Right atrium auricular region (tissue), 2 donors: ENCODE results near the gene FHIT. TPM values are rescaled to one million over a fixed set of nuclear protein-coding genes. Genes with fewer than 3 reads are reported as not detected.
"Not testable (repeated sequence)": the region's sequence is repeated elsewhere in the genome, so short reads cannot be mapped to it uniquely, and the experiment has no call there.

Experiments
- DNase-seq: peaks from one replicate; pipeline ENCODE4 v3.0.0-alpha.2; 2019; ENCODE audit warnings: low spot score
- H3K27ac ChIP-seq, 2 donors: fragments of 200-600 bp; sonication (generic); 1 replicate in 1 of 2; 2 replicates in 1 of 2; pipeline ENCODE4 v1.5.1; 2016 to 2019
- H3K27me3 ChIP-seq, 2 donors: fragments of 200-600 bp; sonication (generic); one replicate each; pipeline versions ENCODE4 v1.5.1 to v1.6.0; 2017 to 2019
- H3K36me3 ChIP-seq: fragments of 200-600 bp; sonication (generic); one replicate; pipeline ENCODE4 v1.5.1; 2016
- H3K4me1 ChIP-seq, 2 donors: fragments of 200-600 bp; sonication (generic); one replicate each; pipeline versions ENCODE4 v1.5.1 to v1.6.0; 2017 to 2019
- H3K4me3 ChIP-seq, 2 donors: fragments of 200-600 bp; sonication (generic); 1 replicate in 1 of 2; 2 replicates in 1 of 2; pipeline ENCODE4 v1.5.1; 2017 to 2019; ENCODE audit warnings: mild to moderate bottlenecking in 1 of 2, moderate library complexity in 1 of 2
- H3K9me3 ChIP-seq, 2 donors: fragments of 200-600 bp; sonication (generic); one replicate each; pipeline ENCODE4 v1.5.1; 2019
- total RNA-seq, 2 donors: library from RNA; depleted of rRNA; stranded (reverse); fragments of >200 nt; gene quantifications; one replicate each; pipeline ENCODE4 v1.1.0, GENCODE V29; 2016
- TF ChIP-seq, protein P1 (sequence below), 2 donors: fragments of 200-600 bp; sonication (generic); IDR thresholded peaks; one replicate each; pipeline ENCODE4 v1.5.1; 2019; ENCODE audit warnings: antibody characterized with exemption in 2 of 2

Gene FHIT
- total RNA-seq, 2 donors from 2014 or later, result 10.4 to 11.0 TPM

GRCh38 chr3:60551455-60552209 is 699.6 kb downstream of the FHIT start:
- Histone ChIP-seq H3K27ac (no peak overlapping the region), H3K36me3 (no peaks in the 10 kb centered on the region), H3K27me3 (no peaks in the 10 kb centered on the region), H3K4me1 (no peaks in the 10 kb centered on the region), H3K4me3 (no peak overlapping the region), H3K9me3 (no peaks in the 10 kb centered on the region)
- DNase-seq, result no peak
- TF ChIP-seq, protein P1, sequence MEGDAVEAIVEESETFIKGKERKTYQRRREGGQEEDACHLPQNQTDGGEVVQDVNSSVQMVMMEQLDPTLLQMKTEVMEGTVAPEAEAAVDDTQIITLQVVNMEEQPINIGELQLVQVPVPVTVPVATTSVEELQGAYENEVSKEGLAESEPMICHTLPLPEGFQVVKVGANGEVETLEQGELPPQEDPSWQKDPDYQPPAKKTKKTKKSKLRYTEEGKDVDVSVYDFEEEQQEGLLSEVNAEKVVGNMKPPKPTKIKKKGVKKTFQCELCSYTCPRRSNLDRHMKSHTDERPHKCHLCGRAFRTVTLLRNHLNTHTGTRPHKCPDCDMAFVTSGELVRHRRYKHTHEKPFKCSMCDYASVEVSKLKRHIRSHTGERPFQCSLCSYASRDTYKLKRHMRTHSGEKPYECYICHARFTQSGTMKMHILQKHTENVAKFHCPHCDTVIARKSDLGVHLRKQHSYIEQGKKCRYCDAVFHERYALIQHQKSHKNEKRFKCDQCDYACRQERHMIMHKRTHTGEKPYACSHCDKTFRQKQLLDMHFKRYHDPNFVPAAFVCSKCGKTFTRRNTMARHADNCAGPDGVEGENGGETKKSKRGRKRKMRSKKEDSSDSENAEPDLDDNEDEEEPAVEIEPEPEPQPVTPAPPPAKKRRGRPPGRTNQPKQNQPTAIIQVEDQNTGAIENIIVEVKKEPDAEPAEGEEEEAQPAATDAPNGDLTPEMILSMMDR (IDR thresholded peaks at IDR 0.05), result no peak

DNA sequence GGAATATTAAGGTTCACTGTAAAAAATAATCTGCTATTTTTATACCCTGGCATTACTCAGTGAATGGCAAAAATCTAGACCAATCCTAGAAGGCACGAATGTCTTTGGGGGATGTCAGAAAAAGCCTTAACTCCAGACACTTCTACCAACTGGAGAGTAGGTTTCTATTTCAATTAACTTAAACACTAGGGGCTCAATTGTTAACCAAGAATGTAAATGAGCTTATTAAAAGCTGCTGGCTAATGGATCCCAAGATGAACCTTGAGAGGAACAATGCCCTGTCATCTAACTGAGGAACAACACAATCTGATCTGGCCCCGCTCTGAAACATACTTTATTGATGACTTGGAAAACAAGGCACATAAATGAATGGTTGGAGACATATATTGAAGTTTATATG is 701.4 kb downstream of the FHIT start:
- DNase-seq, result no peak
- Histone ChIP-seq H3K27me3 (no peaks in the 10 kb centered on the region), H3K27ac (no peak overlapping the region), H3K9me3 (no peaks in the 10 kb centered on the region), H3K4me3 (no peak overlapping the region), H3K4me1 (no peaks in the 10 kb centered on the region), H3K36me3 (no peaks in the 10 kb centered on the region)
- TF ChIP-seq, protein P1 (IDR thresholded peaks at IDR 0.05), result no peak

- no peaks in the 10 kb centered on the region for H3K27me3 ChIP-seq
Measured at GRCh38 chr3:60542995-60543394, 708.3 kb downstream of the FHIT start.

DNA sequence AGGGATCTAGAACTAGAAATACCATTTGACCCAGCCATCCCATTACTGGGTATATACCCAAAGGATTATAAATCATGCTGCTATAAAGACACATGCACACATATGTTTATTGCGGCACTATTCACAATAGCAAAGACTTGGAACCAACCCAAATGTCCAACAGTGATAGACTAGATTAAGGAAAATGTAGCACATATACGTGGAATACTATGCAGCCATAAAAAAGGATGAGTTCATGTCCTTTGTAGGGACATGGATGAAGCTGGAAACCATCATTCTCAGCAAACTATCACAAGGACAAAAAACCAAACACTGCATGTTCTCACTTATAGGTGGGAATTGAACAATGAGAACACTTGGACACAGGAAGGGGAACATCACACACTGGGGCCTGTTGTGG is 711.9 kb downstream of the FHIT start:
- not testable (repeated sequence) for H3K4me1 ChIP-seq, H3K27ac ChIP-seq, H3K9me3 ChIP-seq, H3K36me3 ChIP-seq, H3K27me3 ChIP-seq, H3K4me3 ChIP-seq, DNase-seq

More at GRCh38 chr3:60542995-60543394, 708.3 kb downstream of the FHIT start:
- TF ChIP-seq, protein P1 (IDR thresholded peaks at IDR 0.05), result no peak
- Histone ChIP-seq H3K4me3 (no peak overlapping the region), H3K4me1 (no peaks in the 10 kb centered on the region), H3K27ac (no peak overlapping the region), H3K36me3 (no peaks in the 10 kb centered on the region), H3K9me3 (no peaks in the 10 kb centered on the region)
- no peak for DNase-seq

DNA sequence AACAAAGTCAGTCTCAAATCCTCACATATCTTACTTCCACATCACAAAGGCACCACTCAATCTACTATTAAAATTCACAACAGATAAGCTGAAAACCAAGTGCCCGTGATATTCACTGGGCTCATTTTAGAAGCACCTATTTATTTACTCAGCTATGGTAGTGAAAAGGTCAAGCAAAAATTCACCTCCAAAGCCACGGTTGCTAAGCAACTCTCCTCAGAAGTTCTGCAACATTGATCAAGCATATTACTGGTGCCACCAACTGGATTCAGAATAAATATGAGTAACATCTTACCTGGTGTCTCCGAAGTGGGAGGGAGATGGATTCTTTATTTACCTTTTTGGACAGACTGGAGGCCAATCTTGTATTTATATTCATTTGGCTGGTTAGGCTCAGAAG is 714.8 kb downstream of the FHIT start:
- no peaks in the 10 kb centered on the region for H3K9me3 ChIP-seq
- no peak overlapping the region for H3K4me3 ChIP-seq
- H3K4me1 ChIP-seq, result no peaks in the 10 kb centered on the region

DNA sequence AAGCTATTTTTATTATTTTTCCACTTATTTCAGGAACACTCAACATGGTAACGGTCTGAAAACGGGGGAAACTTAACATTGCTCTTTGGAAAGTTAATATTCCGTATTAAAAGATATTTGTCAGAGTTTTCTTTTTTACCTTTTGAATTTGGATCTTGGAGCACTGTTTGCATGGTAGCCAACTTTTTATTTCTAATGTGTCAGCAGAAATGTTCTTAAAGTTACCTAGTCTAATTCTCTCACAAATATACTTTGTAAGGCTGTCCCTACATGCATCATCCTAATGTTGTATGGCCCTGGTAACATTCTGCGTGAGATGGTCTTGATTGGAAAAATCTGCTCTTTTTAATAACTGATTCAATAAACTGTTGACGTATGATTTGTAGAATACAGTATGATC is 719.5 kb downstream of the FHIT start:
- no peak overlapping the region for H3K27ac ChIP-seq
- no peaks in the 10 kb centered on the region for H3K4me1 ChIP-seq
- TF ChIP-seq, protein P1 (IDR thresholded peaks at IDR 0.05), result no peak
- DNase-seq, result no peak
- no peak overlapping the region for H3K4me3 ChIP-seq
- H3K36me3 ChIP-seq, result no peaks in the 10 kb centered on the region
- no peaks in the 10 kb centered on the region for H3K27me3 ChIP-seq
- no peaks in the 10 kb centered on the region for H3K9me3 ChIP-seq

More for the DNA sequence above, 714.8 kb downstream of the FHIT start:
- DNase-seq, result no peak
- no peaks in the 10 kb centered on the region for H3K36me3 ChIP-seq
- TF ChIP-seq, protein P1 (IDR thresholded peaks at IDR 0.05), result no peak
- H3K27me3 ChIP-seq, result no peaks in the 10 kb centered on the region
- no peak overlapping the region for H3K27ac ChIP-seq
